Measurements from ENCODE around the gene SYCP3. TPM values are rescaled to one million over a fixed set of nuclear protein-coding genes. Genes with fewer than 3 reads are reported as not detected.

The SYCP3 gene
- total RNA-seq, result not detected

DNA sequence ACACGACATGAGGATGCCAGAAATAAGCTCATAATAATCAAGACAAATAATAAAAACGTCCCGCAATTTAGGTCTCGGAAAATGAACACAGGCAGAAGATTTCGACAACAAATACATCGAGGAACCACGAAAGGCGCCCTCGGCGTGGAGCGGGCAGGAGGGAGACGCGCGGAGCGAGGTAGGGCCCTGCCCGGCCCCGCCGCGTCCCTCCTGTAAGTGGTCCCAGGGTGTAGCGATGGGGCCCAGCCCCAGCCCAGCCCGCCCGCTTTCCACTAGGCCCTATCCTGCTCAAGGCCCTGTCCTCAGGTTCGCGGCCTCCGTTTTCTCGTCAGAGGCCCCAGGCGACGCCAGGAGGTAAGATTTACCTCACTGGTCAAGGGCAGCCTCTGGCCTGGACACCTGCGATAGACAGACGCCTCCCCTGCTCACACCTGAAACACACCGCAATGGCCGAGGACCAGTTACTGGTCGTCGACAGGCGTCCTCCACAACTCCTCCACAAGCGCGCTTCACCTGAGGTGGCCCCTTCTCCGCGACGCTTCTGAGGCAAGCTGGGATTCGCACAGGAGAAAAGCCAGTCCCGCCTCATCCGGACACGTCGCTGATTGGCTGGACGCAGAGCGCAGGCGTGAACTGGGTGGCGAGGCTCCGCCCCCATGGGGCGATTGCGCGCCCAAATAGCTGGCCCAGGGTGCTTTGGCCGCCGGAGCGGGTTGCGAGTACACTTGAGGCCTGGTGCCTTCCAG is at the start of gene SYCP3:
Gene SYCP3, minus strand, starts transcription at position 543 of the 746 bp plus-strand sequence. CDS start 1,527 bp downstream, outside the sequence.
- H3K27me3 ChIP-seq, result no peaks in the 10 kb centered on the region
- H3K27ac ChIP-seq (replicated peaks in 1 of 4), result no peak within 1 kb of the TSS
- peaks cover 17 to 74% (median 49%) of the 10 kb centered on the region in 4 donors for H3K36me3 ChIP-seq
- peaks cover 0 to 4% (median 0%) of the 10 kb centered on the region in 4 donors for H3K4me1 ChIP-seq
- 98% methylated on average over 36 of the region's 57 CpGs for WGBS
- intact Hi-C loops (cut with DNase I), result no loop called here
- TF ChIP-seq POLR2AphosphoS5 (IDR thresholded peaks at IDR 0.05), result no peak
- TF ChIP-seq POLR2A (IDR thresholded peaks at IDR 0.05; ENCODE audit: low read depth), result no peak
- no peak for TF ChIP-seq EP300 (IDR thresholded peaks at IDR 0.05)
- TF ChIP-seq, protein P1, sequence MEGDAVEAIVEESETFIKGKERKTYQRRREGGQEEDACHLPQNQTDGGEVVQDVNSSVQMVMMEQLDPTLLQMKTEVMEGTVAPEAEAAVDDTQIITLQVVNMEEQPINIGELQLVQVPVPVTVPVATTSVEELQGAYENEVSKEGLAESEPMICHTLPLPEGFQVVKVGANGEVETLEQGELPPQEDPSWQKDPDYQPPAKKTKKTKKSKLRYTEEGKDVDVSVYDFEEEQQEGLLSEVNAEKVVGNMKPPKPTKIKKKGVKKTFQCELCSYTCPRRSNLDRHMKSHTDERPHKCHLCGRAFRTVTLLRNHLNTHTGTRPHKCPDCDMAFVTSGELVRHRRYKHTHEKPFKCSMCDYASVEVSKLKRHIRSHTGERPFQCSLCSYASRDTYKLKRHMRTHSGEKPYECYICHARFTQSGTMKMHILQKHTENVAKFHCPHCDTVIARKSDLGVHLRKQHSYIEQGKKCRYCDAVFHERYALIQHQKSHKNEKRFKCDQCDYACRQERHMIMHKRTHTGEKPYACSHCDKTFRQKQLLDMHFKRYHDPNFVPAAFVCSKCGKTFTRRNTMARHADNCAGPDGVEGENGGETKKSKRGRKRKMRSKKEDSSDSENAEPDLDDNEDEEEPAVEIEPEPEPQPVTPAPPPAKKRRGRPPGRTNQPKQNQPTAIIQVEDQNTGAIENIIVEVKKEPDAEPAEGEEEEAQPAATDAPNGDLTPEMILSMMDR (IDR thresholded peaks at IDR 0.05), result no peak
- no peaks in the 10 kb centered on the region for H3K9me3 ChIP-seq
- no peak within 1 kb of the TSS for H3K4me3 ChIP-seq
- DNase-seq (ENCODE audit: extremely low spot score), result no peak

DNA sequence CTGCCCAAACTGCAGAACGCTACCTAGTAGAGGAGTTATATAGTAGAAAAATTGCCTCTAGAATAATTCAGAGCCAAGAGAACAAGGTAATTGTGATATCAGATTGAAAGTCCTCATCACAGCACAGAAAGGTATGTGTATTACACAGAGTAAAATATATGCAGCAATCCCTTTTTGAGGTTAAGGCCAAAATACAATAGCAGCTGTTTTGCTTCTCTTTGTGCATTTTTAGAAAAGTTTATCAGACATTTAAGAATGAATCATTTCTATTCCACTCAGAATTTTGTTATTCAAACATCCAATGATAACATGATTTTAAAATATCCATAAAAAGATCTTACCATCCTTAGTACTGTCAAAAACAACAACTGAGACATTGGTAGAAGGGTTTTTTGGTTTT is 46.4 kb upstream of the SYCP3 start:
- DNase-seq (ENCODE audit: extremely low spot score), result no peak
- 90% methylated on average over 1 of the region's 1 CpG for WGBS

DNA sequence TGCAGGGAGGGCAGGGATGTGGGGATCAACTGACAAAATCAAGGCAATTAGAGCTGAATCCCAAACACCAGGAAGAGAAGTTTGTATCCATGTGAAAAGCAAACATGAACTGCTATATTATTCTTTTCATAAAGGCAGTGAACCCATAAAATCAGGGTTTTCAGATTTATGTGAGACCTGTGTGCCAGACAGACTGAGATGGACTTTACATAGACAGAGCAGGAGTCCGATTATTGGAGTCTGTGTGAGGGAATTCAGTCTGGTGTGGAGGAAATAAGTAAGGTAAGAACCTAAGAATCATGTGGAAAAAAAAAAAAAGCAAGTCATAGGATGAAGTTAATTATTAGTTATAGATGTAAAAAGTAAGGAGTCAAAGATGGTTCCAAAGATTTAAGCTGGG is 45.1 kb upstream of the SYCP3 start:
- Histone ChIP-seq H3K4me1 (peaks cover 0 to 3% (median 1%) of the 10 kb centered on the region in 4 donors), H3K27me3 (no peaks in the 10 kb centered on the region), H3K27ac (replicated peaks in 1 of 4) (no peak overlapping the region), H3K36me3 (peaks cover 0 to 72% (median 31%) of the 10 kb centered on the region in 4 donors), H3K4me3 (no peak overlapping the region), H3K9me3 (no peaks in the 10 kb centered on the region)
- intact Hi-C loops (cut with DNase I), result no loop called here
- WGBS, result 90% methylated on average over 1 of the region's 1 CpG
- TF ChIP-seq, protein P1 (IDR thresholded peaks at IDR 0.05), result no peak
- TF ChIP-seq POLR2AphosphoS5 (IDR thresholded peaks at IDR 0.05) (no peak), EP300 (IDR thresholded peaks at IDR 0.05) (no peak), POLR2A (IDR thresholded peaks at IDR 0.05; ENCODE audit: low read depth) (no peak)
- DNase-seq (ENCODE audit: extremely low spot score), result no peak

More for the DNA sequence above, 46.4 kb upstream of the SYCP3 start:
- TF ChIP-seq EP300 (IDR thresholded peaks at IDR 0.05) (no peak), POLR2AphosphoS5 (IDR thresholded peaks at IDR 0.05) (no peak), POLR2A (IDR thresholded peaks at IDR 0.05; ENCODE audit: low read depth) (no peak)
- TF ChIP-seq, protein P1 (IDR thresholded peaks at IDR 0.05), result no peak
- Histone ChIP-seq H3K9me3 (no peaks in the 10 kb centered on the region), H3K4me1 (peaks cover 0 to 3% (median 1%) of the 10 kb centered on the region in 4 donors), H3K4me3 (no peak overlapping the region), H3K27me3 (no peaks in the 10 kb centered on the region), H3K27ac (replicated peaks in 1 of 4) (no peak overlapping the region), H3K36me3 (peaks cover 0 to 71% (median 32%) of the 10 kb centered on the region in 4 donors)
- intact Hi-C loops (cut with DNase I), result no loop called here

DNA sequence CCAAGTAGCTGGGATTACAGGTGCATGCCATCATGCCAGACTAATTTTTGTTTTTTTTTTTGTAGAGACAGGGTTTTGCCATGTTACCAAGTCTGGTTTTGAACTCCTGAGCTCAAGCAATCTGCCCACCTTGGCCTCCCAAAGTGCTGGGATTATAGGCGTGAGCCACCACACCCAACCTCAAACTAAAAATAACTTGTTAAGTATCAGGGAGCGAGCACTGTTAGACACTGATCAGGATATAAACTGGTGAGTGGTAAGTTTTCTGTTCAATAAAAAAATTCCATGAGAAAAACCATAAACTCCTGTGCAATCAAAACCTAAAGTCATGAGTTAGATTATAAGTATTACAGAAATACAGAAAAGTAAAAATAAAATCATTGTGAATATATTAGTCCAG is 44.6 kb upstream of the SYCP3 start:
- Histone ChIP-seq H3K9me3 (no peaks in the 10 kb centered on the region), H3K4me3 (no peak overlapping the region), H3K27me3 (no peaks in the 10 kb centered on the region), H3K27ac (replicated peaks in 1 of 4) (no peak overlapping the region), H3K36me3 (peaks cover 0 to 70% (median 27%) of the 10 kb centered on the region in 4 donors), H3K4me1 (no peaks in the 10 kb centered on the region)
- intact Hi-C loops (cut with DNase I), result no loop called here
- TF ChIP-seq POLR2A (IDR thresholded peaks at IDR 0.05; ENCODE audit: low read depth) (no peak), POLR2AphosphoS5 (IDR thresholded peaks at IDR 0.05) (no peak), EP300 (IDR thresholded peaks at IDR 0.05) (no peak)
- TF ChIP-seq, protein P1 (IDR thresholded peaks at IDR 0.05), result no peak
- no peak for DNase-seq (ENCODE audit: extremely low spot score)
- 95% methylated on average over 2 of the region's 2 CpGs for WGBS

Data from esophagus muscularis mucosa (tissue), 4 donors.